SK-N-SH treated with all-trans-retinoic acid at 6 μM for 48 hours (cell line): ENCODE measurements around the gene GPX4.

Experiments used
- ARNTL ChIP-seq: fragments of 450-650 bp; formaldehyde crosslinking; IDR thresholded peaks from 2 replicates; pipeline ENCODE4 v1.5.0; 2020; ENCODE audit warnings: low read depth, mild to moderate bottlenecking, moderate library complexity, borderline replicate concordance
- CREB5 ChIP-seq: fragments of 250-450 bp; sonication (Bioruptor Pico); IDR thresholded peaks from 2 replicates; pipeline ENCODE4 v1.5.1; 2020; ENCODE audit warnings: low read depth, mild to moderate bottlenecking, moderate library complexity
- CSDC2 ChIP-seq: fragments of 250-450 bp; sonication (Bioruptor Pico); IDR thresholded peaks from 2 replicates; pipeline ENCODE4 v1.5.0; 2020; ENCODE audit warnings: mild to moderate bottlenecking, moderate library complexity
- GLIS3 ChIP-seq: fragments of 250-450 bp; sonication (Bioruptor Pico); IDR thresholded peaks from 2 replicates; pipeline ENCODE4 v1.5.0; 2020; ENCODE audit warnings: mild to moderate bottlenecking, moderate library complexity
- PATZ1 ChIP-seq: fragments of 250-450 bp; sonication (Bioruptor Pico); IDR thresholded peaks from 2 replicates; pipeline ENCODE4 v1.8.0; 2020; ENCODE audit warnings: mild to moderate bottlenecking, moderate library complexity, borderline replicate concordance
- RARB ChIP-seq: fragments of 250-450 bp; sonication (Bioruptor Pico); IDR thresholded peaks from 2 replicates; pipeline ENCODE4 v1.8.0; 2021; ENCODE audit warnings: mild to moderate bottlenecking, moderate library complexity
- ZFP3 ChIP-seq: fragments of 250-450 bp; sonication (Bioruptor Pico); IDR thresholded peaks from 2 replicates; pipeline ENCODE4 v1.5.0; 2020; ENCODE audit warnings: mild to moderate bottlenecking, moderate library complexity
- ZFP30 ChIP-seq: fragments of 450-650 bp; formaldehyde crosslinking; IDR thresholded peaks from 2 replicates; pipeline ENCODE4 v1.5.0; 2022; ENCODE audit warnings: mild to moderate bottlenecking, moderate library complexity
- ZNF565 ChIP-seq: fragments of 450-650 bp; formaldehyde crosslinking; conservative IDR thresholded peaks from 2 replicates; pipeline ENCODE4 v1.5.0; 2020; ENCODE audit warnings: low read depth, mild to moderate bottlenecking, moderate library complexity

- no peak for TF ChIP-seq PATZ1 (CRISPR knock-in tag)
- no peak for TF ChIP-seq ZFP3 (CRISPR knock-in tag)
- no peak for TF ChIP-seq GLIS3
- TF ChIP-seq RARB (CRISPR knock-in tag), result no peak
- TF ChIP-seq ZFP30 (CRISPR knock-in tag), result no peak
- no peak for TF ChIP-seq ZNF565 (CRISPR knock-in tag)
- no peak for TF ChIP-seq CREB5
- TF ChIP-seq ARNTL, result no peak
- no peak for TF ChIP-seq CSDC2 (CRISPR knock-in tag)
These were observed 6.2 kb downstream of the GPX4 start for GRCh38 chr19:1109697-1110671.
